VCaP (cell line): ENCODE data around the gene KYNU.

Source experiments
- H3K27ac ChIP-seq: fragments of 450-650 bp; 2 replicates; pipeline ENCODE4 v1.5.1; 2017
- TF ChIP-seq, protein P1 (sequence below): fragments of 450-650 bp; conservative IDR thresholded peaks from 2 replicates; pipeline ENCODE4 v1.5.1; 2017; ENCODE audit warnings: mild to moderate bottlenecking, moderate library complexity

The KYNU gene

GRCh38 chr2:142926445-142926844 is 49.0 kb downstream of the KYNU start:
- H3K27ac ChIP-seq: no peak overlapping the region

DNA sequence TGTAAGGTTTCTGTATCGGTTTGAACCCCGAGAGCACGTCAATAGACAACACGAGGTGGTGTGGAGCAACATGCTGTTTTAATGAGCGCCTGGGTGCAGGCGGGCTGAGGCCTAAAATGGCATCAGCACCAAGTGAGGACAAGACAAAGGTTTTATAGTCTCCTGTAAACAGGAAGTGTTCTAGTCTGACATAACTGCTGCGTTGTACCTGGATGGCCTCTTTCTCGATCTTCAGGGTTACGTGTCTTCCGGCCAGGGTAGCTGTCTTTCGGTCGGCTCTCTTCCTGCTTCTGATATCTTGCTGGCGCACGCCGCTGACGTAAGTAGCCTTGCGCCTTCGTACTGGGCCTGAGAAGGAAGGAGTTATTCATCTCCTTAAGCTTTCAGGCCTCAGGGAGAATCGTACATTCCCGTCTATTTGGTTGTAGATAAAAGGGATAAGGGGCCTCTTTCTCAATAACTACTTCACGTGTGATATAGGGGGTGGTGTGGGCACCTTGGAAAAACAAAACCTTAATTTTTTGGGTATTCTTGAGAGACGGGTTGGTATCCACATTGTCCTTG is 53.5 kb downstream of the KYNU start:
- H3K27ac ChIP-seq: no peak overlapping the region
- TF ChIP-seq, protein P1, sequence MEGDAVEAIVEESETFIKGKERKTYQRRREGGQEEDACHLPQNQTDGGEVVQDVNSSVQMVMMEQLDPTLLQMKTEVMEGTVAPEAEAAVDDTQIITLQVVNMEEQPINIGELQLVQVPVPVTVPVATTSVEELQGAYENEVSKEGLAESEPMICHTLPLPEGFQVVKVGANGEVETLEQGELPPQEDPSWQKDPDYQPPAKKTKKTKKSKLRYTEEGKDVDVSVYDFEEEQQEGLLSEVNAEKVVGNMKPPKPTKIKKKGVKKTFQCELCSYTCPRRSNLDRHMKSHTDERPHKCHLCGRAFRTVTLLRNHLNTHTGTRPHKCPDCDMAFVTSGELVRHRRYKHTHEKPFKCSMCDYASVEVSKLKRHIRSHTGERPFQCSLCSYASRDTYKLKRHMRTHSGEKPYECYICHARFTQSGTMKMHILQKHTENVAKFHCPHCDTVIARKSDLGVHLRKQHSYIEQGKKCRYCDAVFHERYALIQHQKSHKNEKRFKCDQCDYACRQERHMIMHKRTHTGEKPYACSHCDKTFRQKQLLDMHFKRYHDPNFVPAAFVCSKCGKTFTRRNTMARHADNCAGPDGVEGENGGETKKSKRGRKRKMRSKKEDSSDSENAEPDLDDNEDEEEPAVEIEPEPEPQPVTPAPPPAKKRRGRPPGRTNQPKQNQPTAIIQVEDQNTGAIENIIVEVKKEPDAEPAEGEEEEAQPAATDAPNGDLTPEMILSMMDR: no peak

More at GRCh38 chr2:142926445-142926844, 49.0 kb downstream of the KYNU start:
- TF ChIP-seq, protein P1: no peak

- TF ChIP-seq, protein P1: no peak
- no peak overlapping the region for H3K27ac ChIP-seq
Observed at GRCh38 chr2:142933916-142934315, 56.5 kb downstream of the KYNU start.

- no peak overlapping the region for H3K27ac ChIP-seq
- TF ChIP-seq, protein P1: no peak
Observed at GRCh38 chr2:142935563-142936089, 58.2 kb downstream of the KYNU start.

- TF ChIP-seq, protein P1: no peak
- H3K27ac ChIP-seq: no peak overlapping the region
Observed at GRCh38 chr2:142936629-142937028, 59.2 kb downstream of the KYNU start.

GRCh38 chr2:142937347-142937746 is 59.9 kb downstream of the KYNU start:
- TF ChIP-seq, protein P1: no peak
- no peak overlapping the region for H3K27ac ChIP-seq

- H3K27ac ChIP-seq: no peak overlapping the region
- TF ChIP-seq, protein P1: no peak
Observed at GRCh38 chr2:142938240-142938639, 60.8 kb downstream of the KYNU start.
